Calu3 (cell line): Measurements from ENCODE around the gene NRCAM. TPM values are rescaled to one million over a fixed set of nuclear protein-coding genes. Genes with fewer than 3 reads are reported as not detected.

Experiments
- BruUV-seq: library from RNA; stranded (reverse); fragments of 400-500 nt; replicated peaks from 2 replicates; lab custom pipeline; 2021; lab: Mats Ljungman, UMichigan
- CTCF ChIA-PET: fragments of 300-600 bp; sonication (Branson Sonifier 250); formaldehyde crosslinking; loops from one replicate; lab custom pipeline; 2022; ENCODE audit warnings: antibody characterized with exemption; lab: Charles Lee
- DNase-seq: peaks from one replicate; pipeline ENCODE4 v3.0.0; 2022
- H3K27ac Mint-ChIP-seq: one replicate; pipeline ENCODE4 v1.8.0; 2022; ENCODE audit warnings: mixed read lengths; ENCODE audit not compliant: unreplicated experiment
- H3K27me3 Mint-ChIP-seq: one replicate; pipeline ENCODE4 v1.8.0; 2022; ENCODE audit warnings: mixed read lengths; ENCODE audit not compliant: unreplicated experiment
- H3K36me3 Mint-ChIP-seq: one replicate; pipeline ENCODE4 v1.8.0; 2022; ENCODE audit warnings: mild to moderate bottlenecking, moderate library complexity, mixed read lengths; ENCODE audit not compliant: insufficient read depth, unreplicated experiment
- H3K4me1 Mint-ChIP-seq: one replicate; pipeline ENCODE4 v1.8.0; 2022; ENCODE audit warnings: mild to moderate bottlenecking, low read depth, mixed read lengths; ENCODE audit not compliant: unreplicated experiment
- H3K4me3 Mint-ChIP-seq: one replicate; pipeline ENCODE4 v1.8.0; 2022; ENCODE audit warnings: mild to moderate bottlenecking, low read depth, moderate library complexity, mixed read lengths; ENCODE audit not compliant: unreplicated experiment
- H3K9me3 Mint-ChIP-seq: one replicate; pipeline ENCODE4 v1.8.0; 2022; ENCODE audit warnings: low read depth, mixed read lengths; ENCODE audit not compliant: unreplicated experiment
- CTCF ChIP-seq: fragments of 200-600 bp; IDR thresholded peaks from one replicate; pipeline ENCODE4 v1.8.0; 2022; ENCODE audit warnings: antibody characterized with exemption; ENCODE audit not compliant: unreplicated experiment
- intact Hi-C: fragments of 100-400 bp; cut with micrococcal nuclease; formaldehyde crosslinking; loops from one replicate; pipeline ENCODE4 v1.10.0; 2022; ENCODE audit not compliant: unreplicated experiment
- total RNA-seq: library from RNA; stranded (reverse); gene quantifications from 2 replicates; pipeline ENCODE4 v1.2.3, GENCODE V29; 2022

NRCAM gene
- total RNA-seq, 1 experiment from 2014 or later, result 15.0 TPM

- intact Hi-C loops, result no loop called here
- TF ChIP-seq CTCF, result no peak
- CTCF ChIA-PET, result no interaction called here
- Mint-ChIP-seq H3K4me1 (no peaks in the 10 kb centered on the region), H3K4me3 (no peak overlapping the region), H3K36me3 (no peaks in the 10 kb centered on the region), H3K9me3 (no peaks in the 10 kb centered on the region), H3K27ac (no peak overlapping the region), H3K27me3 (no peaks in the 10 kb centered on the region)
- no peak for DNase-seq
- BruUV-seq, result no TSS peak
Measured at GRCh38 chr7:108124820-108125219, 331.4 kb downstream of the NRCAM start.

GRCh38 chr7:108122181-108122580 lies 334.1 kb downstream of the NRCAM start:
- no peak for TF ChIP-seq CTCF
- Mint-ChIP-seq H3K4me1 (no peaks in the 10 kb centered on the region), H3K4me3 (no peak overlapping the region), H3K27ac (no peak overlapping the region), H3K36me3 (no peaks in the 10 kb centered on the region), H3K9me3 (no peaks in the 10 kb centered on the region), H3K27me3 (no peaks in the 10 kb centered on the region)
- intact Hi-C loops, result no loop called here
- CTCF ChIA-PET, result interaction anchor here (0.5 to 0.6 kb wide), 2 partner anchors 270 to 563 kb away, joined by 4 read pairs; no protein-coding TSS in a partner anchor
- BruUV-seq, result no TSS peak
- DNase-seq, result no peak

DNA sequence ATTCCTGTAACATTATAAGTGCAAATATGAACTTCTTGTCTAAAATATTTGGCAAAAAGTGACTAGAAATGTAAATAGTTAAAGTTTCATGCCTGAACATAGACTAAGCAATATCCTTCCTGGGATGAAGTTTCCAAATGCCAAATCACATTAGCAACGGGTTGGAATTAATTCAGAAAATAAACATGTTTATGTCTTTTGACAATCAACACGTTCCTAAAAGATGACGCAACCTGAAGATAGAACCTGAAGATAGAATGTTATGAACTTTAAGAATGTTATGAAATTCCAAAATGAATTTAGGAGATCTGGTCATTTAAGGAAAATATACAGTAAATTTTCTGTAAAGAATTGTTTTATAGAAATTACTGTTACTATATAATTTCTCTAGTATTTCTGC lies 335.3 kb downstream of the NRCAM start:
- no peaks in the 10 kb centered on the region for H3K9me3 Mint-ChIP-seq
- H3K4me1 Mint-ChIP-seq, result no peaks in the 10 kb centered on the region
- no peak for DNase-seq
- no peaks in the 10 kb centered on the region for H3K27me3 Mint-ChIP-seq
- CTCF ChIA-PET, result no interaction called here
- intact Hi-C loops, result no loop called here
- H3K27ac Mint-ChIP-seq, result no peak overlapping the region
- no peak for TF ChIP-seq CTCF
- H3K4me3 Mint-ChIP-seq, result no peak overlapping the region
- no TSS peak for BruUV-seq
- H3K36me3 Mint-ChIP-seq, result no peaks in the 10 kb centered on the region

- Mint-ChIP-seq H3K27me3 (no peaks in the 10 kb centered on the region), H3K4me1 (no peaks in the 10 kb centered on the region), H3K4me3 (no peak overlapping the region), H3K36me3 (no peaks in the 10 kb centered on the region), H3K9me3 (no peaks in the 10 kb centered on the region), H3K27ac (no peak overlapping the region)
- no TSS peak for BruUV-seq
- no peak for DNase-seq
- CTCF ChIA-PET, result interaction anchor here (0.6 kb wide), 2 partner anchors 8 to 26 kb away, joined by 3 to 4 read pairs; no protein-coding TSS in a partner anchor
- no peak for TF ChIP-seq CTCF
- intact Hi-C loops, result no loop called here
Measured at GRCh38 chr7:108120196-108120595, 336.0 kb downstream of the NRCAM start.
